Spleen (tissue), 7 donors: ENCODE results near the gene C5orf15.

Experiments used
- POLR2AphosphoS5 ChIP-seq, 3 donors: sonication (generic); formaldehyde crosslinking; IDR thresholded peaks; one replicate each; pipeline ENCODE4 v1.5.1; 2017; ENCODE audit warnings: antibody characterized with exemption in 3 of 3
- TF ChIP-seq, protein P1 (sequence below), 11 experiments: fragments of 200-600 bp in 7 of 11; fragments of 450-650 bp in 4 of 11; sonication (generic) in 4 of 11; IDR thresholded peaks in 8 of 11; conservative IDR thresholded peaks in 3 of 11; 1 replicate in 7 of 11; 2 replicates in 4 of 11; pipeline versions ENCODE4 v1.4.0 to v1.8.0; 2016 to 2021; ENCODE audit warnings: antibody characterized with exemption in 11 of 11, inconsistent platforms in 4 of 11, mild to moderate bottlenecking in 1 of 11
- donor health status: DM: no; HTN: no; CAD: no; lungs with moderate emphysema.
- donor health status: DM: no; HTN: no; CAD: no.
- donor health status: DM: no; HTN: no; CAD: no.

DNA sequence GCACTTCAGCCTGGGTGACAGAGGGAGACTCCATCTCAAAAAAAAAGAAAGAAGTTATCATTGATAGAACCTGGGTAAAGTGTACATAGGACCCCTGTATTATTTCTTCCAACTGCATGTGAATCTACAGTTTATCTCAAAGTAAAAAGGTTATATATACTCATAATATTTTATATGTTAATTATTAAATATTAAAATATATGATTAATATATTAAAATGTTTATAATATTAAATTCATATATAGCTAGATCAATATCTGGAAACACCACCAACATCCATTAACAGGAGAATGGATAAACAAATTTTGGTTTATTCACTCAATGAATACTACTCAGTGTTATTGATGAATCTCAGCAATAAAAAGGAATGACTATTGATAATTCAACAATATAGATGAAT lies 19.7 kb downstream of the C5orf15 start:
- TF ChIP-seq, protein P1, sequence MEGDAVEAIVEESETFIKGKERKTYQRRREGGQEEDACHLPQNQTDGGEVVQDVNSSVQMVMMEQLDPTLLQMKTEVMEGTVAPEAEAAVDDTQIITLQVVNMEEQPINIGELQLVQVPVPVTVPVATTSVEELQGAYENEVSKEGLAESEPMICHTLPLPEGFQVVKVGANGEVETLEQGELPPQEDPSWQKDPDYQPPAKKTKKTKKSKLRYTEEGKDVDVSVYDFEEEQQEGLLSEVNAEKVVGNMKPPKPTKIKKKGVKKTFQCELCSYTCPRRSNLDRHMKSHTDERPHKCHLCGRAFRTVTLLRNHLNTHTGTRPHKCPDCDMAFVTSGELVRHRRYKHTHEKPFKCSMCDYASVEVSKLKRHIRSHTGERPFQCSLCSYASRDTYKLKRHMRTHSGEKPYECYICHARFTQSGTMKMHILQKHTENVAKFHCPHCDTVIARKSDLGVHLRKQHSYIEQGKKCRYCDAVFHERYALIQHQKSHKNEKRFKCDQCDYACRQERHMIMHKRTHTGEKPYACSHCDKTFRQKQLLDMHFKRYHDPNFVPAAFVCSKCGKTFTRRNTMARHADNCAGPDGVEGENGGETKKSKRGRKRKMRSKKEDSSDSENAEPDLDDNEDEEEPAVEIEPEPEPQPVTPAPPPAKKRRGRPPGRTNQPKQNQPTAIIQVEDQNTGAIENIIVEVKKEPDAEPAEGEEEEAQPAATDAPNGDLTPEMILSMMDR (IDR thresholded peaks at IDR 0.05 in 8 of 11, conservative IDR thresholded peaks at IDR 0.05 in 3 of 11) = no peak
- TF ChIP-seq POLR2AphosphoS5 (IDR thresholded peaks at IDR 0.05) = no peak
